Memory B cell (primary cell): Measurements from ENCODE around the gene CHMP2A.
A peak's percentile ranks its signal among the peaks of the same experiment; 100 is the strongest.

Experiments
- ATAC-seq: fragments of 150-1000 bp; cut with Tn5 transposase; 2 replicates; pipeline ENCODE4 v1.10.0; 2021; ENCODE audit warnings: low read depth, mild to moderate bottlenecking, moderate library complexity
- DNase-seq, 2 donors: peaks; one replicate each; pipeline ENCODE4 v3.0.0; 2022; ENCODE audit warnings: low spot score in 2 of 2
- H3K27ac Mint-ChIP-seq: one replicate; pipeline ENCODE4 v1.8.0; 2022; ENCODE audit warnings: mild to moderate bottlenecking, moderate library complexity, mixed read lengths
- H3K27me3 Mint-ChIP-seq: one replicate; pipeline ENCODE4 v1.8.0; 2022; ENCODE audit warnings: mixed read lengths
- H3K36me3 Mint-ChIP-seq: one replicate; pipeline ENCODE4 v1.8.0; 2022; ENCODE audit warnings: mild to moderate bottlenecking, mixed read lengths
- H3K4me1 Mint-ChIP-seq: one replicate; pipeline ENCODE4 v1.8.0; 2022; ENCODE audit warnings: mixed read lengths
- H3K4me3 Mint-ChIP-seq: one replicate; pipeline ENCODE4 v1.8.0; 2022; ENCODE audit warnings: mild to moderate bottlenecking, moderate library complexity, mixed read lengths
- H3K9me3 Mint-ChIP-seq: one replicate; pipeline ENCODE4 v1.8.0; 2022; ENCODE audit warnings: mixed read lengths

CHMP2A gene

GRCh38 chr19:58553799-58554493 is 959 bp downstream of the CHMP2A start:
- Mint-ChIP-seq H3K27ac (peak overlapping the region; percentile 99), H3K4me3 (peak overlapping the region; percentile 99), H3K36me3 (peaks cover 32% of the 10 kb centered on the region), H3K9me3 (no peaks in the 10 kb centered on the region), H3K27me3 (no peaks in the 10 kb centered on the region), H3K4me1 (peaks cover 46% of the 10 kb centered on the region)
- DNase-seq, result peak in 1 of 2 donors; percentile 10
- no peak for ATAC-seq

- DNase-seq, result no peak
- peaks cover 28% of the 10 kb centered on the region for H3K36me3 Mint-ChIP-seq
- H3K4me3 Mint-ChIP-seq, result no peak overlapping the region
- H3K27me3 Mint-ChIP-seq, result no peaks in the 10 kb centered on the region
- H3K27ac Mint-ChIP-seq, result no peak overlapping the region
- H3K9me3 Mint-ChIP-seq, result no peaks in the 10 kb centered on the region
- peaks cover 38% of the 10 kb centered on the region for H3K4me1 Mint-ChIP-seq
- ATAC-seq, result no peak
These were observed 2.2 kb downstream of the CHMP2A start for GRCh38 chr19:58552655-58553054.

GRCh38 chr19:58551577-58552471 is 3.1 kb downstream of the CHMP2A start:
- no peaks in the 10 kb centered on the region for H3K9me3 Mint-ChIP-seq
- H3K27ac Mint-ChIP-seq, result peak overlapping the region; percentile 58

GRCh38 chr19:58551123-58551497 is 3.8 kb downstream of the CHMP2A start:
- ATAC-seq (no peak), DNase-seq (peak in 1 of 2 donors; percentile 10)
- no peaks in the 10 kb centered on the region for H3K27me3 Mint-ChIP-seq
- no peak overlapping the region for H3K4me3 Mint-ChIP-seq
- H3K9me3 Mint-ChIP-seq, result no peaks in the 10 kb centered on the region
- H3K27ac Mint-ChIP-seq, result peak overlapping the region; percentile 14
- peaks cover 32% of the 10 kb centered on the region for H3K4me1 Mint-ChIP-seq
- peaks cover 36% of the 10 kb centered on the region for H3K36me3 Mint-ChIP-seq

More at GRCh38 chr19:58551577-58552471, 3.1 kb downstream of the CHMP2A start:
- H3K36me3 Mint-ChIP-seq, result peaks cover 30% of the 10 kb centered on the region
- peaks cover 30% of the 10 kb centered on the region for H3K4me1 Mint-ChIP-seq
- no peaks in the 10 kb centered on the region for H3K27me3 Mint-ChIP-seq
- no peak for ATAC-seq
- DNase-seq, result peak in 1 of 2 donors; percentile 12
- H3K4me3 Mint-ChIP-seq, result no peak overlapping the region

- Mint-ChIP-seq H3K36me3 (peaks cover 39% of the 10 kb centered on the region), H3K27me3 (no peaks in the 10 kb centered on the region), H3K9me3 (no peaks in the 10 kb centered on the region), H3K4me3 (no peak overlapping the region), H3K27ac (peak overlapping the region; percentile 14), H3K4me1 (peaks cover 38% of the 10 kb centered on the region)
- ATAC-seq (no peak), DNase-seq (peak in 1 of 2 donors; percentile 14)
These were observed 4.4 kb downstream of the CHMP2A start for GRCh38 chr19:58550362-58551122.

GRCh38 chr19:58549664-58550361 is 5.1 kb downstream of the CHMP2A start:
- Mint-ChIP-seq H3K4me1 (peaks cover 39% of the 10 kb centered on the region), H3K9me3 (no peaks in the 10 kb centered on the region), H3K27ac (no peak overlapping the region)

GRCh38 chr19:58548859-58549663 is 5.8 kb downstream of the CHMP2A start:
- H3K4me3 Mint-ChIP-seq, result no peak overlapping the region
- no peak for ATAC-seq
- DNase-seq, result peak in 1 of 2 donors; percentile 10
- H3K36me3 Mint-ChIP-seq, result peaks cover 39% of the 10 kb centered on the region
- peaks cover 33% of the 10 kb centered on the region for H3K4me1 Mint-ChIP-seq
- H3K27me3 Mint-ChIP-seq, result no peaks in the 10 kb centered on the region
- H3K9me3 Mint-ChIP-seq, result no peaks in the 10 kb centered on the region
- H3K27ac Mint-ChIP-seq, result no peak overlapping the region

More at GRCh38 chr19:58549664-58550361, 5.1 kb downstream of the CHMP2A start:
- DNase-seq (peak in 1 of 2 donors; percentile 10), ATAC-seq (no peak)
- Mint-ChIP-seq H3K36me3 (peaks cover 39% of the 10 kb centered on the region), H3K27me3 (no peaks in the 10 kb centered on the region), H3K4me3 (no peak overlapping the region)

- DNase-seq (no peak), ATAC-seq (no peak)
- no peak overlapping the region for H3K4me3 Mint-ChIP-seq
- H3K27ac Mint-ChIP-seq, result no peak overlapping the region
- peaks cover 7% of the 10 kb centered on the region for H3K27me3 Mint-ChIP-seq
- peaks cover 31% of the 10 kb centered on the region for H3K4me1 Mint-ChIP-seq
- H3K36me3 Mint-ChIP-seq, result peaks cover 29% of the 10 kb centered on the region
- H3K9me3 Mint-ChIP-seq, result no peaks in the 10 kb centered on the region
These were observed 7.3 kb downstream of the CHMP2A start for GRCh38 chr19:58547323-58548312.

GRCh38 chr19:58546019-58546530 is 8.8 kb downstream of the CHMP2A start:
- Mint-ChIP-seq H3K27me3 (peaks cover 15% of the 10 kb centered on the region), H3K27ac (peak overlapping the region; percentile 85), H3K36me3 (peaks cover 24% of the 10 kb centered on the region), H3K9me3 (no peaks in the 10 kb centered on the region), H3K4me3 (peak overlapping the region; percentile 89), H3K4me1 (peaks cover 25% of the 10 kb centered on the region)
- ATAC-seq (no peak), DNase-seq (no peak)

- H3K4me3 Mint-ChIP-seq, result peak overlapping the region; percentile 89
- DNase-seq, result no peak
- H3K36me3 Mint-ChIP-seq, result peaks cover 19% of the 10 kb centered on the region
- peak overlapping the region; percentile 85 for H3K27ac Mint-ChIP-seq
- no peak for ATAC-seq
- peaks cover 25% of the 10 kb centered on the region for H3K4me1 Mint-ChIP-seq
- no peaks in the 10 kb centered on the region for H3K9me3 Mint-ChIP-seq
- peaks cover 16% of the 10 kb centered on the region for H3K27me3 Mint-ChIP-seq
These were observed 9.5 kb downstream of the CHMP2A start for GRCh38 chr19:58545286-58546018.

GRCh38 chr19:58544591-58545285 is 10.2 kb downstream of the CHMP2A start:
- Mint-ChIP-seq H3K27me3 (peaks cover 21% of the 10 kb centered on the region), H3K4me3 (peak overlapping the region; percentile 90), H3K36me3 (peaks cover 15% of the 10 kb centered on the region), H3K27ac (peak overlapping the region; percentile 98), H3K9me3 (no peaks in the 10 kb centered on the region), H3K4me1 (peaks cover 23% of the 10 kb centered on the region)
- DNase-seq (no peak), ATAC-seq (peak; percentile 48)
